Retinal pigment epithelial cell (primary cell): ENCODE data around the gene CETN3.

Experiments used
- DNase-seq: peaks from one replicate; pipeline ENCODE4 v3.0.0-alpha.2; 2010; ENCODE audit warnings: low read depth
- H3K4me3 ChIP-seq: 2 replicates; pipeline ENCODE4 v1.5.1; 2011; ENCODE audit warnings: mild to moderate bottlenecking, low read length, control low read depth, moderate library complexity
- CTCF ChIP-seq: conservative IDR thresholded peaks from 2 replicates; pipeline ENCODE4 v1.5.1; 2011; ENCODE audit warnings: low read depth, low read length, control low read depth, inconsistent platforms

The CETN3 gene

GRCh38 chr5:90367879-90368278 lies 41.7 kb downstream of the CETN3 start:
- TF ChIP-seq CTCF = no peak
- DNase-seq = no peak

GRCh38 chr5:90366948-90367347 lies 42.6 kb downstream of the CETN3 start:
- no peak for DNase-seq
- TF ChIP-seq CTCF = no peak
- no peak overlapping the region for H3K4me3 ChIP-seq

More at GRCh38 chr5:90367879-90368278, 41.7 kb downstream of the CETN3 start:
- no peak overlapping the region for H3K4me3 ChIP-seq

- TF ChIP-seq CTCF = no peak
- DNase-seq = no peak
- no peak overlapping the region for H3K4me3 ChIP-seq
Observed at GRCh38 chr5:90365328-90365727, 44.2 kb downstream of the CETN3 start.

DNA sequence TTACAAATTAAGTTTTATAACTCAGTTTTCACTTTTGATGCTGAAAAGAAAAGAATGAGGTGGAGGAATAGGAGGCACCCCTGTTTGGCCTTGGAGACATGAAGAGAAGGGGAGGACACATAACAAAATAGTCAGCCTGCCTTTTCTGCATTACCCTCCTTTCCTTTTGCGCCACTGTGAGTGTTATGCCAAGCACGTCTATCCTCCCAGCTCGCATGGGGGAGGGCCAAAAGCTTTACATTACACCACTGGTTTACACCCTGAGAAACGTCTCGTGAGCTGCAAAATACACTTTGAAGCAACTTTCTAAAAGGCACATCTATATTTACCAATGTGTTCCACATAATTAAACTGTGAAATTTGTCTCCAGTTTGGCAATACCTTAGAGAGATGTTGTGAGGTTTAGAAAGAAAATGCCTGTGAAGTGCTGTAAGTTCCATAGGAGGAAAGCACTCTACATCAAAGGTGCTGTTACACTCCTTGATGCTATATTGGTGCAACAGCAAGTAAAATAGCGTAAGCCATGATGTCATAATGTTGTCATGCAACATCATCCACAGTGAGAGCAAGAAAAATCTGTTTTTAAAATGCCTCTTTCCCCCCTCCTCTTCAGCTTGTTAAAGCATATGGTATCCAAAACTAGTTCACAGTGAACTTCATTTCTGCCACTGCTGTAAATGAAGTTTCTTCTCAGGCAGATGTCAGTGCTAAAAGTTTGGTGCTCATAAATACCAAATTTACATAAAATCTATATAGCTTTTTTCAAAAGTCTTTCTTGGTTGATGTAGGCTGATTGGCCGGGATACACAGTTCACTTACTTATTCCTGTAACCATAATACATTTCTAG lies 50.3 kb downstream of the CETN3 start:
- DNase-seq = no peak
- H3K4me3 ChIP-seq = no peak overlapping the region
- TF ChIP-seq CTCF = no peak

DNA sequence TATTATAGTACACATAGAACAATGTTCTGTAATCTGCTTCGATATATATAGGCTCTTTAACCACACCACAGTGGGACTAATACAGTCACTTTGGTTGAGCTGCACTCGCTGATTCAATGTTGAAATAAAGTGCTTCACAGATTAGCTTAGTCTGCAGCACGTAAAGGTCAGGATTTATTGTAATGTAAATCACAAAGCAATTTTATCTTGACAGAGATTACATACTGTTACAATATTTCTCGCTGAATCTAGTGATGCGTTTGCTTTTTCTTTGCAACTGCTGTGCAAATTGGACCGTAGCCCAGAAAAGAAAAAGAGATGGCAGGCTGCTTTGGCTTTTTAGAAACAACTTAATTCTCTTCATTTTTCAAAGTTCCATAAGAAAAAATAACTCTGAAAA lies 52.9 kb downstream of the CETN3 start:
- DNase-seq = peak; percentile 27
- no peak overlapping the region for H3K4me3 ChIP-seq
- no peak for TF ChIP-seq CTCF

- no peak for DNase-seq
- no peak for TF ChIP-seq CTCF
- no peak overlapping the region for H3K4me3 ChIP-seq
Observed at GRCh38 chr5:90356176-90356575, 53.4 kb downstream of the CETN3 start.

GRCh38 chr5:90355635-90356034 lies 53.9 kb downstream of the CETN3 start:
- TF ChIP-seq CTCF = no peak
- DNase-seq = no peak

More at GRCh38 chr5:90355635-90356034, 53.9 kb downstream of the CETN3 start:
- H3K4me3 ChIP-seq = no peak overlapping the region
